Upper lobe of left lung (tissue), 6 donors: ENCODE results near the gene PCBP4. TPM values are rescaled to one million over a fixed set of nuclear protein-coding genes. Genes with fewer than 3 reads are reported as not detected.

Source experiments
- ATAC-seq, 2 donors: fragments of 200-7000 bp; cut with Tn5 transposase; one replicate each; pipeline ENCODE4 v1.9.1; 2022; ENCODE audit warnings: mild to moderate bottlenecking in 2 of 2, moderate library complexity in 2 of 2; ENCODE audit not compliant: low FRiP score in 2 of 2
- DNase-seq, 2 donors: peaks; one replicate each; pipeline ENCODE4 v3.0.0-alpha.2; 2019 to 2020
- H3K27ac ChIP-seq, 4 donors: fragments of 200-600 bp; sonication (generic); one replicate each; pipeline ENCODE4 v1.5.1; 2016 to 2019
- H3K27me3 ChIP-seq, 4 donors: fragments of 200-600 bp; sonication (generic); one replicate each; pipeline ENCODE4 v1.5.1; 2017 to 2019
- H3K36me3 ChIP-seq, 4 donors: fragments of 200-600 bp; sonication (generic); one replicate each; pipeline ENCODE4 v1.5.1; 2016 to 2019
- H3K4me1 ChIP-seq, 4 donors: fragments of 200-600 bp; sonication (generic); one replicate each; pipeline ENCODE4 v1.5.1; 2018 to 2019
- H3K4me3 ChIP-seq, 4 donors: fragments of 200-600 bp; sonication (generic); one replicate each; pipeline ENCODE4 v1.5.1; 2017 to 2019; ENCODE audit warnings: mild to moderate bottlenecking in 2 of 4, moderate library complexity in 1 of 4
- H3K9me3 ChIP-seq, 4 donors: fragments of 200-600 bp; sonication (generic); one replicate each; pipeline ENCODE4 v1.5.1; 2018 to 2019
- CTCF ChIP-seq, 6 experiments: fragments of 450-650 bp in 4 of 6; fragments of 200-600 bp in 2 of 6; sonication (generic) in 2 of 6; IDR thresholded peaks; one replicate each; pipeline ENCODE4 v1.5.1; 2016 to 2019; ENCODE audit warnings: antibody characterized with exemption in 6 of 6
- EP300 ChIP-seq, 4 donors: sonication (generic); formaldehyde crosslinking; IDR thresholded peaks; one replicate each; pipeline ENCODE4 v1.5.1; 2017; ENCODE audit warnings: antibody characterized with exemption in 4 of 4, control low read depth in 2 of 4
- POLR2A ChIP-seq, 4 donors: fragments of 450-650 bp; IDR thresholded peaks; one replicate each; pipeline ENCODE4 v1.5.1; 2016 to 2017; ENCODE audit warnings: antibody characterized with exemption in 4 of 4, mild to moderate bottlenecking in 2 of 4
- POLR2AphosphoS5 ChIP-seq, 2 donors: sonication (generic); formaldehyde crosslinking; IDR thresholded peaks; one replicate each; pipeline ENCODE4 v1.5.1; 2017; ENCODE audit warnings: antibody characterized with exemption in 2 of 2
- WGBS, 2 donors: methylation state at CpG; one replicate each; pipeline ENCODE4 v1.1.5; 2017 to 2018; 5-methylcytosine and 5-hydroxymethylcytosine counted together
- total RNA-seq, 6 donors: library from RNA; depleted of rRNA in 4 of 6; stranded (reverse); fragments of >200 nt in 4 of 6; gene quantifications; one replicate each; pipeline versions ENCODE4 v1.1.0 to v1.2.1, GENCODE V29; 2016 to 2021
- donor health status: DM: no; HTN: no; CAD: no; lungs with moderate emphysema.
- donor health status: DM: no; HTN: yes; CAD: no; lungs with severe emphysema.

Gene PCBP4
- total RNA-seq, 6 donors from 2014 or later = 22.7 to 53.4 (median 37.7) TPM

GRCh38 chr3:51934991-51935885 is 32.0 kb downstream of the PCBP4 start:
- ATAC-seq (no peak), DNase-seq (no peak)
- H3K36me3 ChIP-seq = peaks cover 36 to 71% (median 60%) of the 10 kb centered on the region in 4 donors
- peaks cover 0 to 8% (median 6%) of the 10 kb centered on the region in 4 donors for H3K4me1 ChIP-seq
- H3K9me3 ChIP-seq = no peaks in the 10 kb centered on the region
- no peak overlapping the region for H3K4me3 ChIP-seq
- WGBS, 2 donors = 94 to 95% methylated on average over 20 to 28 of the region's 28 CpGs
- no peak overlapping the region for H3K27ac ChIP-seq
- H3K27me3 ChIP-seq = no peaks in the 10 kb centered on the region
- TF ChIP-seq EP300 (IDR thresholded peaks at IDR 0.05) = no peak

GRCh38 chr3:51934139-51934850 is 33.0 kb downstream of the PCBP4 start:
- Histone ChIP-seq H3K36me3 (peaks cover 36 to 71% (median 60%) of the 10 kb centered on the region in 4 donors), H3K27ac (no peak overlapping the region), H3K27me3 (no peaks in the 10 kb centered on the region), H3K4me3 (no peak overlapping the region), H3K4me1 (no peaks in the 10 kb centered on the region), H3K9me3 (no peaks in the 10 kb centered on the region)
- DNase-seq = no peak
- TF ChIP-seq CTCF (IDR thresholded peaks at IDR 0.05) = no peak
- no peak for TF ChIP-seq EP300 (IDR thresholded peaks at IDR 0.05)
- TF ChIP-seq POLR2A (IDR thresholded peaks at IDR 0.05) = no peak
- no peak for TF ChIP-seq POLR2AphosphoS5 (IDR thresholded peaks at IDR 0.05)
- ATAC-seq = no peak
- 94 to 100% methylated on average over 6 to 11 of the region's 11 CpGs for WGBS, 2 donors

- Histone ChIP-seq H3K27ac (no peak overlapping the region), H3K9me3 (no peaks in the 10 kb centered on the region), H3K27me3 (no peaks in the 10 kb centered on the region), H3K4me1 (no peaks in the 10 kb centered on the region), H3K36me3 (peaks cover 36 to 67% (median 58%) of the 10 kb centered on the region in 4 donors), H3K4me3 (no peak overlapping the region)
- ATAC-seq (no peak), DNase-seq (no peak)
- WGBS, 2 donors = 90 to 98% methylated on average over 8 to 13 of the region's 13 CpGs
- TF ChIP-seq POLR2A (IDR thresholded peaks at IDR 0.05) = no peak
- no peak for TF ChIP-seq CTCF (IDR thresholded peaks at IDR 0.05)
- TF ChIP-seq EP300 (IDR thresholded peaks at IDR 0.05) = no peak
- TF ChIP-seq POLR2AphosphoS5 (IDR thresholded peaks at IDR 0.05) = no peak
These were observed 33.6 kb downstream of the PCBP4 start for GRCh38 chr3:51933471-51934138.

GRCh38 chr3:51932471-51933370 is 34.5 kb downstream of the PCBP4 start:
- Histone ChIP-seq H3K36me3 (peaks cover 34 to 59% (median 52%) of the 10 kb centered on the region in 4 donors), H3K4me3 (no peak overlapping the region), H3K27me3 (no peaks in the 10 kb centered on the region), H3K4me1 (no peaks in the 10 kb centered on the region), H3K9me3 (no peaks in the 10 kb centered on the region), H3K27ac (no peak overlapping the region)
- DNase-seq = no peak
- TF ChIP-seq CTCF (IDR thresholded peaks at IDR 0.05) (no peak), POLR2A (IDR thresholded peaks at IDR 0.05) (no peak), EP300 (IDR thresholded peaks at IDR 0.05) (no peak), POLR2AphosphoS5 (IDR thresholded peaks at IDR 0.05) (no peak)
- ATAC-seq = no peak
- WGBS, 2 donors = 91 to 94% methylated on average over 6 to 15 of the region's 15 CpGs
